Fibroblast of lung (primary cell): ENCODE results near the gene CHD2. TPM values are rescaled to one million over a fixed set of nuclear protein-coding genes. Genes with fewer than 3 reads are reported as not detected.
"Not testable (repeated sequence)": the region's sequence is repeated elsewhere in the genome, so short reads cannot be mapped to it uniquely, and the experiment has no call there.

Source experiments
- DNase-seq, 2 donors: peaks; one replicate each; pipeline versions ENCODE4 v3.0.0 to v3.0.0-alpha.2; 2010; ENCODE audit warnings: low read depth in 2 of 2
- H2AFZ ChIP-seq: 2 replicates; pipeline ENCODE4 v1.5.1; 2012; ENCODE audit warnings: low read length, control low read depth, inconsistent platforms
- H3K27ac ChIP-seq: 2 replicates; pipeline ENCODE4 v1.5.1; 2011; ENCODE audit warnings: low read length, control low read depth; ENCODE audit not compliant: insufficient read depth
- H3K27me3 ChIP-seq: 2 replicates; pipeline ENCODE4 v1.5.1; 2011; ENCODE audit warnings: mild to moderate bottlenecking, low read length; ENCODE audit not compliant: control insufficient read depth, insufficient read depth
- H3K36me3 ChIP-seq: 2 replicates; pipeline ENCODE4 v1.5.1; 2011; ENCODE audit warnings: low read length; ENCODE audit not compliant: control insufficient read depth, insufficient read depth
- H3K4me1 ChIP-seq: 2 replicates; pipeline ENCODE4 v1.5.1; 2011; ENCODE audit warnings: low read length; ENCODE audit not compliant: control insufficient read depth, insufficient read depth; ENCODE audit errors: extremely low read depth
- H3K4me2 ChIP-seq: 2 replicates; pipeline ENCODE4 v1.5.1; 2011; ENCODE audit warnings: low read length, control low read depth; ENCODE audit not compliant: insufficient read depth; ENCODE audit errors: extremely low read depth
- H3K4me3 ChIP-seq, 4 experiments: fragments of 200-600 bp in 1 of 4; sonication (generic) in 1 of 4; replicated peaks in 1 of 4; 2 replicates each; pipeline ENCODE4 v1.5.1; 2011 to 2016; ENCODE audit warnings: low read length in 4 of 4, low read depth in 3 of 4, mild to moderate bottlenecking in 3 of 4, control low read depth in 2 of 4, inconsistent platforms in 1 of 4, mixed read lengths in 1 of 4; ENCODE audit not compliant: insufficient read depth in 1 of 4; ENCODE audit errors: control extremely low read depth in 1 of 4
- H3K79me2 ChIP-seq: 2 replicates; pipeline ENCODE4 v1.5.1; 2012; ENCODE audit warnings: mild to moderate bottlenecking, low read length, inconsistent platforms; ENCODE audit not compliant: control insufficient read depth, insufficient read depth
- H3K9ac ChIP-seq: 2 replicates; pipeline ENCODE4 v1.5.1; 2011; ENCODE audit warnings: mild to moderate bottlenecking, low read length, control low read depth; ENCODE audit not compliant: insufficient read depth
- H3K9me3 ChIP-seq: 2 replicates; pipeline ENCODE4 v1.5.1; 2012; ENCODE audit warnings: low read depth, low read length; ENCODE audit not compliant: control insufficient read depth, insufficient read depth
- H4K20me1 ChIP-seq: 2 replicates; pipeline ENCODE4 v1.5.1; 2011; ENCODE audit warnings: low read length; ENCODE audit not compliant: control insufficient read depth, insufficient read depth; ENCODE audit errors: extremely low read depth
- EZH2 ChIP-seq: IDR thresholded peaks from 2 replicates; pipeline ENCODE4 v1.5.1; 2012; ENCODE audit warnings: low read length, control low read depth, mild to moderate bottlenecking; ENCODE audit errors: missing control alignments
- polyA plus RNA-seq, 2 donors: library from polyadenylated mRNA; depleted of rRNA in 1 of 2; stranded (reverse) in 1 of 2; unstranded in 1 of 2; fragments of >200 nt; gene quantifications; 2 replicates each; pipeline ENCODE4 v1.2.1, GENCODE V29; 2011 to 2012; ENCODE audit warnings: missing spikeins in 1 of 2
- total RNA-seq: library from RNA; depleted of rRNA; stranded (reverse); fragments of >200 nt; gene quantifications from 2 replicates; pipeline ENCODE4 v1.2.1, GENCODE V29; 2014
- TF ChIP-seq, protein P1 (sequence below), 2 donors: IDR thresholded peaks in 1 of 2; conservative IDR thresholded peaks in 1 of 2; 1 replicate in 1 of 2; 2 replicates in 1 of 2; pipeline ENCODE4 v1.5.1; 2011 to 2012; ENCODE audit warnings: low read length in 2 of 2, control low read depth in 1 of 2, inconsistent platforms in 1 of 2, low read depth in 1 of 2, mild to moderate bottlenecking in 1 of 2

Gene CHD2
- total and polyA plus RNA-seq, 2 donors (not counting 1 experiment from before 2014, with no cell fraction given), result 36.5 to 92.5 TPM

DNA sequence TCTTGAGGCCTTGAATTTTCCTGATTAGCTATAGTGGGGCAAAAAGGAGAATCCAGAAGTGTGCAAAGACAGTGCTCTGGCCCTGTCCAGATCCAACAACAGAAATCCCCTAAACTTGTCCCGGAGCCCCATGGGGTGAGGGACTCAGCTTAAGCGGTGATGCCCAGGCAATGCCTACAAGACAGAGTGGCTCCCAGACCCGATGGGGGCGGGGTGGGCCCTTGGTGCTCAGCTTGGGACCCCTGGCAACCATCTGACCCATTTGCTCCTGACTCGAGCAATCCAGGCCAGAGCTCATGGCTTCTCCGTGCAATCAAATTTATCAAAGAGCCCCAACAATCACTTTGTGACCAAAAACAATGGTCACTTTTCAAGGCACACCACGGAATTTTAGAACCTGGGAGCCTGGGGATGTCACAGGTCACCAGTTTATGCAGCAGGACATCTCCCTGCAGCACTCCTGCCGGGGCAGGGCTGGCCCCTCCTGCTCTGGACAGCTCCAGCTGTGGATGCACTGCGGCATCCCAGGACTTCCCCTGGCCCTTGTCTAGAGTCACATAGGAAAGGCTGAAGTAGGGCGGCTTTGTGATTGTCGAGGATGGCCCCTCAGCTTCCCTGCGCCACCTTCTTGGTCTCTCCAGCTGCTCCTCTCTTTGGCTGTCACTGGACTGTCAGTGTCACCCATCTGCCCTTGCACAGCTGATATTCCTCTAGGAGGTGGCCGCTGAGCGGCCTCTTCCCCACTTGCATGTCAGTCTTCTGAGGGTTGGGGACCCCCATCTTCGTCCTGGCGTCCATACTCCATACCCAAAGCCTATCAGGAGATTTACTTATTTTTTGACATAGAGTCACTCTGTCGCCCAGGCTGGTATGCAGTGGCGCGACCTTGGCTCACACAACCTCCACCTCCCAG is 160.5 kb downstream of the CHD2 start:
- no peak for TF ChIP-seq EZH2
- TF ChIP-seq, protein P1, sequence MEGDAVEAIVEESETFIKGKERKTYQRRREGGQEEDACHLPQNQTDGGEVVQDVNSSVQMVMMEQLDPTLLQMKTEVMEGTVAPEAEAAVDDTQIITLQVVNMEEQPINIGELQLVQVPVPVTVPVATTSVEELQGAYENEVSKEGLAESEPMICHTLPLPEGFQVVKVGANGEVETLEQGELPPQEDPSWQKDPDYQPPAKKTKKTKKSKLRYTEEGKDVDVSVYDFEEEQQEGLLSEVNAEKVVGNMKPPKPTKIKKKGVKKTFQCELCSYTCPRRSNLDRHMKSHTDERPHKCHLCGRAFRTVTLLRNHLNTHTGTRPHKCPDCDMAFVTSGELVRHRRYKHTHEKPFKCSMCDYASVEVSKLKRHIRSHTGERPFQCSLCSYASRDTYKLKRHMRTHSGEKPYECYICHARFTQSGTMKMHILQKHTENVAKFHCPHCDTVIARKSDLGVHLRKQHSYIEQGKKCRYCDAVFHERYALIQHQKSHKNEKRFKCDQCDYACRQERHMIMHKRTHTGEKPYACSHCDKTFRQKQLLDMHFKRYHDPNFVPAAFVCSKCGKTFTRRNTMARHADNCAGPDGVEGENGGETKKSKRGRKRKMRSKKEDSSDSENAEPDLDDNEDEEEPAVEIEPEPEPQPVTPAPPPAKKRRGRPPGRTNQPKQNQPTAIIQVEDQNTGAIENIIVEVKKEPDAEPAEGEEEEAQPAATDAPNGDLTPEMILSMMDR (conservative IDR thresholded peaks at IDR 0.05 in 1 of 2, IDR thresholded peaks at IDR 0.05 in 1 of 2; ENCODE audit: low read depth in 1 of 2, low read length in 2 of 2), result no peak
- Histone ChIP-seq H3K4me2 (no peak overlapping the region), H3K27me3 (no peaks in the 10 kb centered on the region), H3K9me3 (no peaks in the 10 kb centered on the region), H3K4me1 (no peaks in the 10 kb centered on the region), H3K36me3 (no peaks in the 10 kb centered on the region), H3K9ac (no peak overlapping the region), H3K4me3 (no peak overlapping the region), H2AFZ (no peak overlapping the region), H3K79me2 (no peaks in the 10 kb centered on the region), H3K27ac (no peak overlapping the region), H4K20me1 (no peaks in the 10 kb centered on the region)
- DNase-seq, result no peak

- H3K4me3 ChIP-seq, result not testable (repeated sequence)
Observed at GRCh38 chr15:93062628-93063261, 162.6 kb downstream of the CHD2 start.

GRCh38 chr15:93063262-93063671 is 163.1 kb downstream of the CHD2 start:
- TF ChIP-seq, protein P1 (conservative IDR thresholded peaks at IDR 0.05 in 1 of 2, IDR thresholded peaks at IDR 0.05 in 1 of 2; ENCODE audit: low read depth in 1 of 2, low read length in 2 of 2), result no peak
- no peak for TF ChIP-seq EZH2
- Histone ChIP-seq H3K4me3 (no peak overlapping the region), H3K36me3 (no peaks in the 10 kb centered on the region), H3K79me2 (no peaks in the 10 kb centered on the region), H4K20me1 (no peaks in the 10 kb centered on the region), H3K9ac (no peak overlapping the region), H3K4me2 (no peak overlapping the region), H3K9me3 (no peaks in the 10 kb centered on the region), H3K4me1 (no peaks in the 10 kb centered on the region), H2AFZ (no peak overlapping the region), H3K27me3 (no peaks in the 10 kb centered on the region), H3K27ac (no peak overlapping the region)
- no peak for DNase-seq

More at GRCh38 chr15:93062628-93063261, 162.6 kb downstream of the CHD2 start:
- H3K4me2 ChIP-seq, H3K27ac ChIP-seq, H3K4me1 ChIP-seq, DNase-seq, H3K9me3 ChIP-seq, H3K36me3 ChIP-seq, H4K20me1 ChIP-seq, H2AFZ ChIP-seq, H3K79me2 ChIP-seq, H3K9ac ChIP-seq, H3K27me3 ChIP-seq: not testable (repeated sequence)
